IPS DF 4.7 (cell line): Measurements from ENCODE around the gene PTPN6.
"Not testable (repeated sequence)": the region's sequence is repeated elsewhere in the genome, so short reads cannot be mapped to it uniquely, and the experiment has no call there.

Experiments used
- DNase-seq: peaks from one replicate; pipeline ENCODE4 v3.0.0-alpha.2; 2013; ENCODE audit warnings: low spot score; ENCODE audit errors: extremely low read depth

The PTPN6 gene

DNA sequence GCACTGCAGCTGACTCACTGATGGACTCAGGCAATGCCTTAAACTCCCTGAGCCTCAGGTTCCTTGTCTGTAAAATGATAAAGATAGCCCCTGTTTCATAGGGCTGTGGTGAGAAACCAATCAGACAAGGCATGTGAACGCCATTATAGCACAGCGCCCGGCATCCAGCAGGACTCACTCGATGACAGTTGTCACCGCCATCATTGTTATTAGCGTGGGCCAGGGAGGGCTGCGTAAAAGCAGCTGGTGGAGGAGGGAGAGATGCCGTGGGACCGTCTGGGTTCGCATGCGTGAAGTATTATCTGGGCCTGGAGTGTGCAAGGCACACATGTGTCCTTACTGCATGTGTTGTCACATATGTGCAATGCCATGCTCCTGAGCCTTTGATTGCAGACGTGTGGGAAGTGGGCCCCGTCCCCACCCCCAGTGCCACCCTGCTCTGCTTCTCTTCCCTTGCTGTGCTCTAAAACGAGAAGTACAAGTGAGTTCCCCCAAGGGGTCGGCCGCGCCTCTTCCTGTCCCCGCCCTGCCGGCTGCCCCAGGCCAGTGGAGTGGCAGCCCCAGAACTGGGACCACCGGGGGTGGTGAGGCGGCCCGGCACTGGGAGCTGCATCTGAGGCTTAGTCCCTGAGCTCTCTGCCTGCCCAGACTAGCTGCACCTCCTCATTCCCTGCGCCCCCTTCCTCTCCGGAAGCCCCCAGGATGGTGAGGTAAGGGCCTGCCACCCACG, at the start of gene PTPN6:
Gene PTPN6 (plus strand): TSS at position 546 of the 730 bp plus-strand sequence. CDS start 157 bp downstream, at position 703.
- no peak for DNase-seq

- DNase-seq: no peak
Measured at GRCh38 chr12:6902448-6902847, 48.7 kb upstream of the PTPN6 start.

GRCh38 chr12:6903722-6904121, 47.4 kb upstream of the PTPN6 start:
- no peak for DNase-seq

GRCh38 chr12:6904280-6905276, 46.6 kb upstream of the PTPN6 start, which contains the start of gene LRRC23:
LRRC23 (plus strand) TSS chr12:6904822; CDS start chr12:6905634, 812 bp downstream.
- DNase-seq: peak; percentile 99

DNA sequence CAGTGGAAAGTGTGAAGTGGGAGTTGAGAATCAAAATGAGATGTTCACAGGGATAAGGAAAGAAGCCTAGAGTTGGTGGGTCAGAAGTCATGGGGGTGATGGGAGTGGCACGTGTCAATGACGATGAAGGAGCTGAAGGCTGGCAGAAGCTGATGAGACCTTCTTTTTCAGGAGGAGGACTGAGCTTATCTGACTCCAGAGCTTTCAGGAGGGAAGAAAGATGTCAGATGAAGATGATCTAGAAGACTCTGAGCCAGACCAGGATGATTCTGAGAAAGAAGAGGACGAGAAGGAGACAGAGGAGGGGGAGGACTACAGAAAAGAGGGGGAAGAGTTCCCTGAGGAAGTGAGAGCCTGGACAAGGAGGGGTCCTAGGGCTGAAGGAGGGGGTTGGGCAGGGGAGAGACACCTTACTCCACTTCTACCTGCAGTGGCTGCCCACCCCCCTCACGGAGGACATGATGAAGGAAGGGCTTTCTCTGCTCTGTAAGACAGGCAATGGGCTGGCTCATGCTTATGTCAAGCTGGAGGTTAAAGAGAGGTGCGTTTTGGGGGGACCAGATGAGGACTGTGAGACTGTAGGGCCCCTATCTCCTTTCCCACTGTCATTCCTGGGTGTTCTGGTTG, 45.6 kb upstream of the PTPN6 start:
- DNase-seq: no peak

DNA sequence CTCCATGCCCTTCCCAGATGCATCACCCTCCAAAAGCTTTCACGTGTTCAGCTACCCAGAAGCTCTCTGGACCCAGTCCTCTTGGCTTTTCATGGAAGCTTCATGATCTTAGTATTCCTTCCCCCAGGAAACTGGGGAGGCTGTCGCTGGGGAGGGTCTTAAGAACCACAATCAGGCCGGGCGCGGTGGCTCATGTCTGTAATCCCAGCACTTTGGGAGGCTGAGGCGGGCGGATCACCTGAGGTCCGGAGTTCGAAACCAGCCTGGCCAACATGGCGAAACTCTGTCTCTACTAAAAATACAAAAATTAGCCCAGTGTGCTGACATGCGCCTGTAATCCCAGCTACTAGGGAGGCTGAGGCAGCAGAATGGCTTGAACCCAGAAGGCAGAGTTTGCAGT, 43.0 kb upstream of the PTPN6 start:
- DNase-seq: not testable (repeated sequence)

- no peak for DNase-seq
Measured at GRCh38 chr12:6909421-6910145, 41.6 kb upstream of the PTPN6 start.

GRCh38 chr12:6912164-6912935, 38.8 kb upstream of the PTPN6 start:
- DNase-seq: no peak

DNA sequence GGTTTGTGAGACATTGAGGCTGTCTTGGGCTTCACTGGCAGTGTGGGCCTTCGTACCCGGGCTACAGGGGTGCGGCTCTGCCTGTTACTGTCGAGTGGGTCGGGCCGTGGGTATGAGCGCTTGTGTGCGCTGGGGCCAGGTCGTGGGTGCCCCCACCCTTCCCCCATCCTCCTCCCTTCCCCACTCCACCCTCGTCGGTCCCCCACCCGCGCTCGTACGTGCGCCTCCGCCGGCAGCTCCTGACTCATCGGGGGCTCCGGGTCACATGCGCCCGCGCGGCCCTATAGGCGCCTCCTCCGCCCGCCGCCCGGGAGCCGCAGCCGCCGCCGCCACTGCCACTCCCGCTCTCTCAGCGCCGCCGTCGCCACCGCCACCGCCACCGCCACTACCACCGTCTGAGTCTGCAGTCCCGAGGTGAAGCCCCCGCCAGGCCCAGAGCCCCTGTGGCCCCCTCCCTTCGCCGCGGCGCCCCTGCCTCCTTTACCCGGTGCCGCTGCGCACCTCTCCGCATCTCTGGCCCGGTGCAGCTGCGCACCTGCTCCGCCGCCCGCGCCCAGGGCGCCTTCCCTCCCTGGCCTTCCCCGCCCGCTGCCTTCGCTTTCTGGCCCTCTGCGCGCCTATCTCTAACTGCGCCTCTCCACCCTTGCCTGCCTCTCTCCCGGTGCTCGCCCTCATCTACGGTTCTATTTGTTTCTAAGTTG, 36.8 kb upstream of the PTPN6 start, which contains the start of gene ENO2:
Gene ENO2 (plus strand): TSS at position 335 of the 701 bp plus-strand sequence. CDS start 1,253 bp downstream, outside the sequence.
- no peak for DNase-seq

- no peak for DNase-seq
Measured at GRCh38 chr12:6914947-6915788, 36.0 kb upstream of the PTPN6 start.

DNA sequence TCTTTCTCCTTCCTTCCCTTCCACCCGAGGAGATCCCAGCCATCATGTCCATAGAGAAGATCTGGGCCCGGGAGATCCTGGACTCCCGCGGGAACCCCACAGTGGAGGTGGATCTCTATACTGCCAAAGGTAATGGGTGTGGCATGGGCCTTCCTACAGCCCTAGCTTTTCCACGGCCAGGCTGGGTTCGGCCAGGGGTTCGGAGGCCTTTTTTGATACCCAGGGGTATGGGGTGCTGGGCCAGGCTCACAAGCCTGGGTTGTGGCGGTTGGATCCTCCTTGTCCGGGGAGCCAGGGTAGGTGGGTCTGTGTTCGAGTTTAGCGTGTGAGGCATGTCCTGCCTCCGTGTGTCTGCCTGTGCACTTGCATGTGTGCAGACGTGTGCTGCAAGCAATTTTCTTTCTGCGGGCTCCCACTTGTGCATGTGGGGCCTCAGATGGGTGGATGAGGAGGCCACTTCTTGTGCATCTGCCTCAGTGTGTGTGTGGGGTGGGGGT, 35.3 kb upstream of the PTPN6 start:
- no peak for DNase-seq

DNA sequence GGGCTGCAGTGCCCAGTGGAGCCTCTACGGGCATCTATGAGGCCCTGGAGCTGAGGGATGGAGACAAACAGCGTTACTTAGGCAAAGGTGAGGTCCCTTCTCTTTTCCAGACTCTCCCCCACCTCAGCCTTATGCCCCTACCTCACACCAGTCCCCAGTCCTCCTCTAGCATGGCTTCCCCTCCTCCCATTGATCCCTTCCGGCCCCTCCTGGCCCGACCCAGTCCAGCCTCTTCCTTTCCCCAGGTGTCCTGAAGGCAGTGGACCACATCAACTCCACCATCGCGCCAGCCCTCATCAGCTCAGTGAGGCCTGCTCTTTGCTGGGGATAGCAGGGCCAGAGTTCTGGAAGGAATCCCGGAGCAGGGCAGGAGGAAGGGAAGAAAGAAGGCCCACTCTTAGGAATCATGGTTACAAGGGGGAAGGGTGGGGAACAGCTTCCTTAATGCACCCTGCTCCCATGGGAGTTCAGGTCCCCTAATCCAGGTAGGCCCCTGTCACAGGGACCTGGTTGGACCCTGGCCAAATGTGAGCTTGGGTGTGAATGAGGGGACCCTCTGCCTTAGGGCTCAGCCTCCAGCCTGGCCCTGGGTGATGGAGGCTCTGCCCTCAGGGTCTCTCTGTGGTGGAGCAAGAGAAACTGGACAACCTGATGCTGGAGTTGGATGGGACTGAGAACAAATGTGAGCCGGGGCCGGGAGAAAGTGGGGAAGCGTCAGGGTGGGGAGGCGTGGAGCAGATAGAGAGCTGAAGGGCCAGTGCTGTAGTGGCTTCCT, 34.5 kb upstream of the PTPN6 start:
- no peak for DNase-seq

GRCh38 chr12:6917491-6918231, 33.5 kb upstream of the PTPN6 start:
- no peak for DNase-seq

GRCh38 chr12:6919588-6919987, 31.6 kb upstream of the PTPN6 start:
- DNase-seq: no peak

DNA sequence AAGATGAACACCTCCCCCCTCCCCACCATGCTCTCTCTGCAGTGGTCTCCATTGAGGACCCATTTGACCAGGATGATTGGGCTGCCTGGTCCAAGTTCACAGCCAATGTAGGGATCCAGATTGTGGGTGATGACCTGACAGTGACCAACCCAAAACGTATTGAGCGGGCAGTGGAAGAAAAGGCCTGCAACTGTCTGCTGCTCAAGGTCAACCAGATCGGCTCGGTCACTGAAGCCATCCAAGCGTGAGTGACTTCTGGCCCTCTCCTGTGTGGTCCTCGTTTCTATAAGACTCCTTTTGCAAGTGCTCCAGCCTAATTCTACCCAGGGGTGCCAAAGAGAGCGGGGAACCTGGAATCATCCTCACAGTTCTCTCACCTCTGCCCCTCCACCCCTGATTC, 29.6 kb upstream of the PTPN6 start:
- DNase-seq: no peak

DNA sequence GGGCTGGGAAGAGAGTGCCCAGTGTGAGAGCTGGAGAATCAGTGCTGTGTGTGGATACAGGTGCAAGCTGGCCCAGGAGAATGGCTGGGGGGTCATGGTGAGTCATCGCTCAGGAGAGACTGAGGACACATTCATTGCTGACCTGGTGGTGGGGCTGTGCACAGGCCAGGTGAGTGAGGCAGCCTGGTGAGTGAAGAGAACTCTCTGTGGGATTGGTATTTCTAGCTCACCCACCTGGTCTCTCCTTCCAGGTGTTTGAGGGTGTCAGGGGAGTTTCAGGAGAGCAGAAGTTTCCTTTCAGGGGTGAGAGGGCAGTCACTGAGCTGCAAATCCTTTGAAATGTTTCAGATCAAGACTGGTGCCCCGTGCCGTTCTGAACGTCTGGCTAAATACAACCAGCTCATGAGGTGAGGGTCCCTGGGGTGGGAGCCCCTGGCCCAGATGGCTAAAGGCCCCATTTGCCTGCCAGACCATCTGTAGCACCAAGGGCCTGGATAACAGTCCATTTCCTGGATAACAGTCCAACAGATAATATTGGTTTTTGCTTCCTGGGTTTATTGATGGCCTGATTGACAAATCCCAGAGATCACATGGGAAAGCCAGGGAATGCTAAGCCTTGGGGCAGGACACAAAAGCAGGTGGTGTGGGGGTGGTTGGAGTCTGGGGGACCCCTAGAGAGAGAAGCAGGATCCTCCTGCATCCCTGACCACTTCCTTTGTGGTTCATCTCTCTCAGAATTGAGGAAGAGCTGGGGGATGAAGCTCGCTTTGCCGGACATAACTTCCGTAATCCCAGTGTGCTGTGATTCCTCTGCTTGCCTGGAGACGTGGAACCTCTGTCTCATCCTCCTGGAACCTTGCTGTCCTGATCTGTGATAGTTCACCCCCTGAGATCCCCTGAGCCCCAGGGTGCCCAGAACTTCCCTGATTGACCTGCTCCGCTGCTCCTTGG, 28.9 kb upstream of the PTPN6 start:
- no peak for DNase-seq
